ENCODE measurements around the gene KIF1B.

Gene KIF1B

GRCh38 chr1:10193288-10193687 is 17.1 kb upstream of the KIF1B start:
- TF ChIP-seq EZH2phosphoT487 (conservative IDR thresholded peaks at IDR 0.05; ENCODE audit: low read length) (no peak), CTCF (IDR thresholded peaks at IDR 0.05; ENCODE audit: insufficient read depth, low read length, poor library complexity, severe bottlenecking) (no peak)
- Histone ChIP-seq H3K36me3 (ENCODE audit: low read length) (no peaks in the 10 kb centered on the region), H2AFZ (ENCODE audit: low read depth, low read length, severe bottlenecking) (no peak overlapping the region), H3K4me2 (ENCODE audit: low read depth, low read length, poor library complexity, severe bottlenecking) (no peak overlapping the region), H3K9me2 (replicated peaks; ENCODE audit: insufficient read depth, low read length) (no peaks in the 10 kb centered on the region), H3F3A (ENCODE audit: insufficient read depth) (no peaks in the 10 kb centered on the region), H3K79me2 (ENCODE audit: insufficient read depth, low read length) (no peaks in the 10 kb centered on the region), H3K9ac (ENCODE audit: low read length) (no peak overlapping the region), H4K20me1 (ENCODE audit: low read depth, low read length) (no peaks in the 10 kb centered on the region), H3K4me3 (ENCODE audit: insufficient read depth, low read length, poor library complexity, severe bottlenecking) (no peak overlapping the region), H3K9me3 (ENCODE audit: insufficient read depth, low read length) (no peaks in the 10 kb centered on the region), H3K27me3 (ENCODE audit: low read length) (no peaks in the 10 kb centered on the region), H3K27ac (ENCODE audit: low read depth, low read length) (no peak overlapping the region)

- H3K27me3 ChIP-seq (ENCODE audit: low read length), result no peaks in the 10 kb centered on the region
- no peak overlapping the region for H3K9ac ChIP-seq (ENCODE audit: low read length)
- no peak overlapping the region for H2AFZ ChIP-seq (ENCODE audit: low read depth, low read length, severe bottlenecking)
- no peaks in the 10 kb centered on the region for H4K20me1 ChIP-seq (ENCODE audit: low read depth, low read length)
- no peak overlapping the region for H3K4me3 ChIP-seq (ENCODE audit: insufficient read depth, low read length, poor library complexity, severe bottlenecking)
- no peak for TF ChIP-seq CTCF (IDR thresholded peaks at IDR 0.05; ENCODE audit: insufficient read depth, low read length, poor library complexity, severe bottlenecking)
- TF ChIP-seq EZH2phosphoT487 (conservative IDR thresholded peaks at IDR 0.05; ENCODE audit: low read length), result no peak
- no peak overlapping the region for H3K4me2 ChIP-seq (ENCODE audit: low read depth, low read length, poor library complexity, severe bottlenecking)
- H3K9me3 ChIP-seq (ENCODE audit: insufficient read depth, low read length), result no peaks in the 10 kb centered on the region
- no peaks in the 10 kb centered on the region for H3K79me2 ChIP-seq (ENCODE audit: insufficient read depth, low read length)
- no peaks in the 10 kb centered on the region for H3F3A ChIP-seq (ENCODE audit: insufficient read depth)
- no peaks in the 10 kb centered on the region for H3K36me3 ChIP-seq (ENCODE audit: low read length)
- no peaks in the 10 kb centered on the region for H3K9me2 ChIP-seq (replicated peaks; ENCODE audit: insufficient read depth, low read length)
- H3K27ac ChIP-seq (ENCODE audit: low read depth, low read length), result no peak overlapping the region
Measured at GRCh38 chr1:10195570-10195969, 14.8 kb upstream of the KIF1B start.

- H3K4me3 ChIP-seq (ENCODE audit: insufficient read depth, low read length, poor library complexity, severe bottlenecking), result no peak overlapping the region
- no peaks in the 10 kb centered on the region for H4K20me1 ChIP-seq (ENCODE audit: low read depth, low read length)
- H3K4me2 ChIP-seq (ENCODE audit: low read depth, low read length, poor library complexity, severe bottlenecking), result no peak overlapping the region
- no peak overlapping the region for H2AFZ ChIP-seq (ENCODE audit: low read depth, low read length, severe bottlenecking)
- H3K9me2 ChIP-seq (replicated peaks; ENCODE audit: insufficient read depth, low read length), result no peaks in the 10 kb centered on the region
- H3K27me3 ChIP-seq (ENCODE audit: low read length), result no peaks in the 10 kb centered on the region
- no peak for TF ChIP-seq CTCF (IDR thresholded peaks at IDR 0.05; ENCODE audit: insufficient read depth, low read length, poor library complexity, severe bottlenecking)
- no peak for TF ChIP-seq EZH2phosphoT487 (conservative IDR thresholded peaks at IDR 0.05; ENCODE audit: low read length)
- H3K79me2 ChIP-seq (ENCODE audit: insufficient read depth, low read length), result no peaks in the 10 kb centered on the region
- H3F3A ChIP-seq (ENCODE audit: insufficient read depth), result no peaks in the 10 kb centered on the region
- H3K36me3 ChIP-seq (ENCODE audit: low read length), result no peaks in the 10 kb centered on the region
- H3K27ac ChIP-seq (ENCODE audit: low read depth, low read length), result no peak overlapping the region
- no peak overlapping the region for H3K9ac ChIP-seq (ENCODE audit: low read length)
- no peaks in the 10 kb centered on the region for H3K9me3 ChIP-seq (ENCODE audit: insufficient read depth, low read length)
Measured at GRCh38 chr1:10196976-10197375, 13.4 kb upstream of the KIF1B start.
